SJSA1 (cell line): ENCODE measurements around the gene UBE3C. TPM values are rescaled to one million over a fixed set of nuclear protein-coding genes. Genes with fewer than 3 reads are reported as not detected.
"Not testable (repeated sequence)": the region's sequence is repeated elsewhere in the genome, so short reads cannot be mapped to it uniquely, and the experiment has no call there.

Experiments
- DNase-seq, 2 experiments: peaks; one replicate each; pipeline ENCODE4 v3.0.0-alpha.2; 2015 to 2020; ENCODE audit warnings: low spot score in 2 of 2, low read depth in 1 of 2
- H3K27ac ChIP-seq: fragments of 250-450 bp; sonication (Bioruptor Pico); 2 replicates; pipeline ENCODE4 v1.5.1; 2020; ENCODE audit warnings: mild to moderate bottlenecking, moderate library complexity
- H3K27me3 ChIP-seq: fragments of 250-450 bp; sonication (Bioruptor Pico); replicated peaks from 2 replicates; pipeline ENCODE4 v1.5.1; 2020; ENCODE audit warnings: mild to moderate bottlenecking, moderate library complexity
- H3K36me3 ChIP-seq: fragments of 250-450 bp; sonication (Bioruptor Pico); 2 replicates; pipeline ENCODE4 v1.5.1; 2020; ENCODE audit warnings: mild to moderate bottlenecking
- H3K4me1 ChIP-seq: fragments of 250-450 bp; sonication (Bioruptor Pico); replicated peaks from 2 replicates; pipeline ENCODE4 v1.6.1; 2021; ENCODE audit warnings: mild to moderate bottlenecking
- H3K4me3 ChIP-seq: fragments of 250-450 bp; sonication (Bioruptor Pico); 2 replicates; pipeline ENCODE4 v1.5.1; 2020; ENCODE audit warnings: mild to moderate bottlenecking
- H3K9me3 ChIP-seq: fragments of 250-450 bp; sonication (Bioruptor Pico); replicated peaks from 2 replicates; pipeline ENCODE4 v1.5.1; 2020; ENCODE audit warnings: mild to moderate bottlenecking
- total RNA-seq: library from RNA; depleted of rRNA; stranded (reverse); fragments of >200 nt; shearing (Covaris generic); gene quantifications from 2 replicates; pipeline ENCODE4 v1.2.3, GENCODE V29; 2014

The UBE3C gene
- total RNA-seq, 1 experiment from 2014 or later, result 134 TPM

GRCh38 chr7:157120181-157120580, 18.5 kb upstream of the UBE3C start:
- Histone ChIP-seq H3K4me1 (no peaks in the 10 kb centered on the region), H3K36me3 (no peaks in the 10 kb centered on the region), H3K9me3 (no peaks in the 10 kb centered on the region), H3K4me3 (no peak overlapping the region), H3K27me3 (peaks cover 3% of the 10 kb centered on the region; the same call in 1 of the 2 replicates), H3K27ac (no peak overlapping the region)
- no peak for DNase-seq

DNA sequence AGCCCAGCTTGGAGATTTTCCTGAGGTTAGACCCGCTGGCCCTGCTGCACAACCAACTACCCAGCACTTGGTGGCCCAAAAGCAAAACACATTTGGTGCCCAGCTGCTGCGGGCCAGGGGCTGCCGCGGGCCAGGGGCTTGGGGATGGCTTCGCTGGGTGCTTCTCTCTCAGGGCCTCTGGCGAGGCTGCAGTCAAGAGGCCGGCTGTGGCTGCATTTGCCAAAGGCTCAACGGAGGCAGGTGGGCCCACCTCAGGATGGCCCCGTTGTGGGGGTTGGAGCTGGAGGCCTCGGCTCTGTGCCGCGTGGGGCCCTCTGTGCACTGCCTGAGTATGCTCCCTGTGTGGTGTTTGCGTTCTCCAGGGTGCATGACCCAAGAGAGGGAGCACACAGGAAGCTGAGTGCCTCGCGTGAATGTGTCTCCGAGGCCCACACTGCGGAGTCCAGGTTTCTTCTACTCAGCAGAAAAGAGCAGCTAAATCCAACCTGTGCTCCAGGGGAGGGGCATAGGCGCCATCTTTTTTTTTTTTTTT, 17.5 kb upstream of the UBE3C start:
- Histone ChIP-seq H3K4me1 (no peaks in the 10 kb centered on the region), H3K36me3 (no peaks in the 10 kb centered on the region), H3K27me3 (no peaks in the 10 kb centered on the region), H3K9me3 (no peaks in the 10 kb centered on the region), H3K4me3 (no peak overlapping the region), H3K27ac (no peak overlapping the region)
- no peak for DNase-seq

- no peaks in the 10 kb centered on the region for H3K9me3 ChIP-seq
- H3K27ac ChIP-seq, result no peak overlapping the region
- H3K4me3 ChIP-seq, result no peak overlapping the region
- peak in 1 of 2 experiments; percentile 27 for DNase-seq
- H3K4me1 ChIP-seq, result no peaks in the 10 kb centered on the region
- no peaks in the 10 kb centered on the region for H3K27me3 ChIP-seq
- H3K36me3 ChIP-seq, result no peaks in the 10 kb centered on the region
Observed at GRCh38 chr7:157122800-157123495, 15.8 kb upstream of the UBE3C start.

GRCh38 chr7:157124690-157125089, 14.0 kb upstream of the UBE3C start:
- no peak overlapping the region for H3K27ac ChIP-seq
- peak in 1 of 2 experiments; percentile 34 for DNase-seq
- H3K9me3 ChIP-seq, result no peaks in the 10 kb centered on the region
- no peaks in the 10 kb centered on the region for H3K36me3 ChIP-seq
- H3K27me3 ChIP-seq, result no peaks in the 10 kb centered on the region
- H3K4me1 ChIP-seq, result no peaks in the 10 kb centered on the region
- no peak overlapping the region for H3K4me3 ChIP-seq

- Histone ChIP-seq H3K4me3 (no peak overlapping the region), H3K27me3 (peaks cover 2% of the 10 kb centered on the region), H3K27ac (no peak overlapping the region), H3K36me3 (no peaks in the 10 kb centered on the region), H3K4me1 (no peaks in the 10 kb centered on the region), H3K9me3 (no peaks in the 10 kb centered on the region)
- peak in 1 of 2 experiments; percentile 38 for DNase-seq
Observed at GRCh38 chr7:157125376-157126223, 13.1 kb upstream of the UBE3C start.

GRCh38 chr7:157126921-157127320, 11.8 kb upstream of the UBE3C start:
- peaks cover 3% of the 10 kb centered on the region for H3K27me3 ChIP-seq

DNA sequence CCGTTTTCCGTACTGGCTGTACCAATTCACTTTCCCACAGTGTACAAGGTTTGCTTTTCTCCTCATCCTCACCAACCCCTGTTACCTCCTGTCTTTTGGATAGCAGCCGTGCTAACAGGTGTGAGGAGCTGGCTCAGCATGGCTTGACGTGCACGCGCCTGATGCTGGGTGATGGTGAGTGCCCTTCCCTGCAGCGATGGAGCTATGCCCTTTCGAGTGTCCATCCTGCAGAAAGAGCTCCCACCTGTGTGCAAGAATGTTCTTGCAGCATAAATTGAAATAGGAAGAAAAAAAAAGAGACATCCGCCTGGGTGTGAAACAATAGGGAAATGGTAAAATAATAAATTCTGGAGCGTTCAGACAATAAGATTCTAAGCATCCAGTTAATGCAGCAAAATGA, 9.5 kb upstream of the UBE3C start:
- no peaks in the 10 kb centered on the region for H3K9me3 ChIP-seq
- peaks cover 3% of the 10 kb centered on the region for H3K27me3 ChIP-seq
- DNase-seq, result no peak
- no peak overlapping the region for H3K4me3 ChIP-seq
- no peaks in the 10 kb centered on the region for H3K36me3 ChIP-seq
- H3K27ac ChIP-seq, result no peak overlapping the region
- H3K4me1 ChIP-seq, result no peaks in the 10 kb centered on the region

More at GRCh38 chr7:157126921-157127320, 11.8 kb upstream of the UBE3C start:
- Histone ChIP-seq H3K4me1 (no peaks in the 10 kb centered on the region), H3K27ac (no peak overlapping the region), H3K9me3 (no peaks in the 10 kb centered on the region), H3K36me3 (no peaks in the 10 kb centered on the region), H3K4me3 (no peak overlapping the region)
- DNase-seq, result no peak

GRCh38 chr7:157129907-157130460, 8.7 kb upstream of the UBE3C start:
- no peak overlapping the region for H3K27ac ChIP-seq
- no peaks in the 10 kb centered on the region for H3K4me1 ChIP-seq
- DNase-seq, result no peak
- H3K4me3 ChIP-seq, result no peak overlapping the region
- no peaks in the 10 kb centered on the region for H3K9me3 ChIP-seq
- H3K27me3 ChIP-seq, result peaks cover 3% of the 10 kb centered on the region
- H3K36me3 ChIP-seq, result no peaks in the 10 kb centered on the region

GRCh38 chr7:157130849-157131248, 7.9 kb upstream of the UBE3C start:
- H3K9me3 ChIP-seq, H3K4me1 ChIP-seq, H3K36me3 ChIP-seq, H3K27me3 ChIP-seq, DNase-seq, H3K27ac ChIP-seq, H3K4me3 ChIP-seq: not testable (repeated sequence)

DNA sequence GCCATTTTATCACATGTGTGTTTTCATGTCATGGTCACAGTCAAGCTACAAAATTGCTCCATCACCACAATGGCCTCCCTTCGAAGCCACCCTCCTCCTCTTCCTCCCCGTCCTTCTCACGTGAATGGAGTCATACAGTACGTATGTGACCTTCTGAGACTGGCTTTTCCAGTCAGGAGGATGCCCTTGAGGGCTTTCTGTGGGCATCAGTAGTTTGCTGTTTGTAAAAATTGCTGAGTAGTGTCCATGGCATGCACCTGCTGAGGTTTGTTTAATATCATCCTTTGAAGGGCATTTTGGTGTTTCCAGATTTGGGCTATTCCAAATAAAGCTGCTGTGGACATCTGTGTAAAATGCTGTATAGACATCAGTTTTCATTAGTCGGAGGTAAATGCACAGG, 5.9 kb upstream of the UBE3C start:
- Histone ChIP-seq H3K9me3 (no peaks in the 10 kb centered on the region), H3K36me3 (no peaks in the 10 kb centered on the region), H3K27me3 (peaks cover 3% of the 10 kb centered on the region), H3K27ac (no peak overlapping the region), H3K4me1 (peaks cover 5% of the 10 kb centered on the region), H3K4me3 (no peak overlapping the region)
- DNase-seq, result no peak

GRCh38 chr7:157133304-157133703, 5.4 kb upstream of the UBE3C start:
- Histone ChIP-seq H3K27me3 (peaks cover 3% of the 10 kb centered on the region), H3K9me3 (no peaks in the 10 kb centered on the region), H3K36me3 (no peaks in the 10 kb centered on the region), H3K4me1 (peaks cover 9% of the 10 kb centered on the region), H3K27ac (no peak overlapping the region), H3K4me3 (no peak overlapping the region)
- no peak for DNase-seq

GRCh38 chr7:157136372-157136771, 2.4 kb upstream of the UBE3C start:
- DNase-seq, result peak in 1 of 2 experiments; percentile 32
- no peaks in the 10 kb centered on the region for H3K27me3 ChIP-seq
- H3K9me3 ChIP-seq, result no peaks in the 10 kb centered on the region
- no peak overlapping the region for H3K27ac ChIP-seq
- peaks cover 18% of the 10 kb centered on the region for H3K36me3 ChIP-seq
- peaks cover 19% of the 10 kb centered on the region for H3K4me1 ChIP-seq
- no peak overlapping the region for H3K4me3 ChIP-seq

GRCh38 chr7:157138101-157138423, 664 bp upstream of the UBE3C start:
- H3K36me3 ChIP-seq, result peaks cover 32% of the 10 kb centered on the region
- H3K9me3 ChIP-seq, result no peaks in the 10 kb centered on the region
- peaks cover 19% of the 10 kb centered on the region for H3K4me1 ChIP-seq
- H3K4me3 ChIP-seq, result peak overlapping the region; percentile 96
- no peak for DNase-seq
- H3K27ac ChIP-seq, result peak overlapping the region; percentile 55
- H3K27me3 ChIP-seq, result no peaks in the 10 kb centered on the region
